SK-N-MC (cell line): ENCODE results near the gene SCIN.
"Not testable (repeated sequence)": the region's sequence is repeated elsewhere in the genome, so short reads cannot be mapped to it uniquely, and the experiment has no call there.

Source experiments
- EZH2 ChIP-seq: fragments of 200-600 bp; sonication (generic); IDR thresholded peaks from one replicate; pipeline ENCODE4 v1.6.1; 2017; ENCODE audit warnings: antibody characterized with exemption
- FOXP2 ChIP-seq: optimal IDR thresholded peaks from 2 replicates; pipeline ENCODE3; 2011; ENCODE audit warnings: mild to moderate bottlenecking, moderate library complexity; ENCODE audit not compliant: insufficient read depth; ENCODE audit errors: extremely low read length, control extremely low read depth
- POLR2AphosphoS5 ChIP-seq: IDR thresholded peaks from 2 replicates; pipeline ENCODE4 v1.6.1; 2012; ENCODE audit warnings: mild to moderate bottlenecking, low read depth, low read length, borderline replicate concordance

DNA sequence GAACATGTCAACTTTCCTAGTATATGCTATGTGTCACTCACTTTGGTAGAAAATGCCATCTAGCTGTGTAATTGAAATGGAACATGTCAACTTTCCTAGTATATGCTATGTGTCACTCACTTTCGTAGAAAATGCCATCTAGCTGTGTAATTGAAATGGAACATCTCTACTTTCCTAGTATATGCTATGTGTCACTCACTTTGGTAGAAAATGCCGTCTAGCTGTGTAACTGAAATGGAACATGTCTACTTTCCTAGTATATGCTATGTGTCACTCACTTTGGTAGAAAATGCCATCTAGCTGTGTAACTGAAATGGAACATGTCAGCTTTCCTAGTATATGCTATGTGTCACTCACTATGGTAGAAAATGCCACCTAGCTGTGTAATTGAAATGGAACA, 43.8 kb upstream of the SCIN start:
- TF ChIP-seq POLR2AphosphoS5, EZH2, FOXP2: not testable (repeated sequence)
